K562 (cell line): ENCODE measurements around the gene MARS1. TPM values are rescaled to one million over a fixed set of nuclear protein-coding genes. Genes with fewer than 3 reads are reported as not detected.

Experiments
- ATF7 ChIP-seq: fragments of 450-650 bp; IDR thresholded peaks from 2 replicates; pipeline ENCODE4 v1.7.1; 2014; ENCODE audit warnings: mild to moderate bottlenecking, moderate library complexity
- BRD9 ChIP-seq: fragments of 450-650 bp; IDR thresholded peaks from 2 replicates; pipeline ENCODE4 v1.6.1; 2018; ENCODE audit warnings: low read depth; ENCODE audit not compliant: partially characterized antibody
- RBM15 ChIP-seq: fragments of 200-400 bp; formaldehyde crosslinking; IDR thresholded peaks from 2 replicates; pipeline ENCODE4 v1.6.1; 2018; ENCODE audit warnings: mild to moderate bottlenecking, low read length, moderate library complexity; ENCODE audit not compliant: insufficient read depth
- SP1 ChIP-seq: sonication (generic); formaldehyde crosslinking; IDR thresholded peaks from 2 replicates; pipeline ENCODE4 v1.8.1; 2022; ENCODE audit warnings: mild to moderate bottlenecking, missing genetic modification reagents
- WHSC1 ChIP-seq: IDR thresholded peaks from one replicate; pipeline ENCODE4 v1.6.1; 2012; ENCODE audit warnings: low read length, control low read depth, inconsistent platforms
- ZNF282 ChIP-seq: sonication (generic); formaldehyde crosslinking; IDR thresholded peaks from 2 replicates; pipeline ENCODE4 v1.8.1; 2023; ENCODE audit warnings: missing genetic modification reagents
- ZNF507 ChIP-seq: conservative IDR thresholded peaks from 2 replicates; pipeline ENCODE4 v1.6.1; 2017; ENCODE audit warnings: missing genetic modification characterization, missing compliant biosample characterization
- ZNF644 ChIP-seq: fragments of 200-800 bp; sonication (Bioruptor generic); IDR thresholded peaks from 2 replicates; pipeline ENCODE4 v1.6.1; 2016; ENCODE audit warnings: low read depth, missing genetic modification characterization, missing compliant biosample characterization
- ZNF785 ChIP-seq: fragments of 250-450 bp; sonication (Bioruptor Pico); IDR thresholded peaks from 2 replicates; pipeline ENCODE4 v1.4.0; 2020; ENCODE audit warnings: mild to moderate bottlenecking
- ZNF830 ChIP-seq: fragments of 250-450 bp; sonication (Bioruptor Pico); IDR thresholded peaks from 2 replicates; pipeline ENCODE4 v1.5.0; 2021; ENCODE audit warnings: mild to moderate bottlenecking
- polyA plus RNA-seq, 8 experiments: library from polyadenylated mRNA; depleted of rRNA in 4 of 8; stranded (reverse) in 5 of 8; unstranded in 3 of 8; fragments of >200 nt; fragmentation: Nextera tagmentation in 2 of 8; fragmentation: Illumina TruSeq in 1 of 8; extraction: Ambion mirVana in 2 of 8; extraction: Trizol in 1 of 8; gene quantifications; 2 replicates each; pipeline versions ENCODE4 v1.2.1 to v1.2.3, GENCODE V29; 2011 to 2014; ENCODE audit warnings: inconsistent platforms in 1 of 8, missing spikeins in 1 of 8
- total RNA-seq, 7 experiments: library from RNA; depleted of rRNA in 6 of 7; stranded (reverse); fragments of >200 nt in 6 of 7; fragmentation: Illumina TruSeq in 2 of 7; extraction: Trizol in 2 of 7; gene quantifications; 2 replicates each; pipeline versions ENCODE4 v1.2.1 to v1.2.3, GENCODE V29; 2011 to 2021; ENCODE audit warnings: low replicate concordance in 1 of 7
- TF ChIP-seq, protein P1 (sequence below): fragments of 200-800 bp; sonication (Bioruptor generic); IDR thresholded peaks from 2 replicates; pipeline ENCODE4 v1.6.1; 2016; ENCODE audit warnings: missing genetic modification characterization, missing compliant biosample characterization
- TF ChIP-seq, protein P2 (sequence below), 3 experiments: IDR thresholded peaks in 2 of 3; conservative IDR thresholded peaks in 1 of 3; 2 replicates each; pipeline ENCODE4 v1.5.1; 2011 to 2012; ENCODE audit warnings: low read length in 3 of 3, mild to moderate bottlenecking in 3 of 3, control low read depth in 2 of 3, improper control_type of control experiment in 1 of 3, inconsistent platforms in 1 of 3, low read depth in 1 of 3, mixed read lengths in 1 of 3, moderate library complexity in 1 of 3; ENCODE audit not compliant: insufficient read depth in 2 of 3
- TF ChIP-seq, protein P3 (sequence below): sonication (generic); formaldehyde crosslinking; IDR thresholded peaks from 2 replicates; pipeline ENCODE4 v1.4.0; 2020; ENCODE audit warnings: mild to moderate bottlenecking, missing genetic modification reagents
- TF ChIP-seq, protein P4 (sequence below): fragments of 450-650 bp; IDR thresholded peaks from 2 replicates; pipeline ENCODE4 v1.6.1; 2018; ENCODE audit not compliant: partially characterized antibody
- TF ChIP-seq, protein P5 (sequence below): sonication (generic); formaldehyde crosslinking; IDR thresholded peaks from 2 replicates; pipeline ENCODE4 v1.9.0; 2022; ENCODE audit warnings: mild to moderate bottlenecking, missing genetic modification reagents

The MARS1 gene
- total and polyA plus RNA-seq, 9 of the 15 experiments (the other 6 are each of a cell fraction or from before 2014, with no cell fraction given): 117 to 382 (median 220) TPM

DNA sequence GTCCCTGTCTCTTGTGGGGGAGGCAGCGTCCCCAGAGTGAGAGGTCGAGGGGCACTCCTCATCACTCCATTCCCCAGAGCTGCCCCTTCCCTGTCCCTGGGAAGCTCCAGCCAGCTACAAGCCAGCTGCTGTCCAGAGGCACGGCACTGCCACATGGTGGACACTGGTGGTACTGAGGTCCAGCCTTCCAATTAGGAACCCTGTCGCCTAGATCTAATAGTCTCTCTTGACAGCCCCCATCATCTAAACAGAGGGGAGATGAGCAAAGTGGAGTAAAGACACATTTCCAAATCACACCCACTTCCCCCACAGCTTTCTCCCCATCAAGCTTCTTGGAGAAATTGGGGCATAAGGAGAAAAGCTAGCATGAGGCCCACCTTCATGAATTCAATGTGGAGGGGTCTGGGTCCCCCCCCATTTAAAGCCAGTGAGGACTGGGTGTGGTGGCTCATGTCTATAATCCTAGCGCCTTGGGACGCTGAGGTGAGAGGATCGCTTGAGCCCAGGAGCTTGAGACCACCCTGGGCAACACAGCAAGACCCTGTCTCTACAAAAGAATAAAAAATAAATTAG lies 34.8 kb upstream of the MARS1 start (continued):
- TF ChIP-seq, protein P1, sequence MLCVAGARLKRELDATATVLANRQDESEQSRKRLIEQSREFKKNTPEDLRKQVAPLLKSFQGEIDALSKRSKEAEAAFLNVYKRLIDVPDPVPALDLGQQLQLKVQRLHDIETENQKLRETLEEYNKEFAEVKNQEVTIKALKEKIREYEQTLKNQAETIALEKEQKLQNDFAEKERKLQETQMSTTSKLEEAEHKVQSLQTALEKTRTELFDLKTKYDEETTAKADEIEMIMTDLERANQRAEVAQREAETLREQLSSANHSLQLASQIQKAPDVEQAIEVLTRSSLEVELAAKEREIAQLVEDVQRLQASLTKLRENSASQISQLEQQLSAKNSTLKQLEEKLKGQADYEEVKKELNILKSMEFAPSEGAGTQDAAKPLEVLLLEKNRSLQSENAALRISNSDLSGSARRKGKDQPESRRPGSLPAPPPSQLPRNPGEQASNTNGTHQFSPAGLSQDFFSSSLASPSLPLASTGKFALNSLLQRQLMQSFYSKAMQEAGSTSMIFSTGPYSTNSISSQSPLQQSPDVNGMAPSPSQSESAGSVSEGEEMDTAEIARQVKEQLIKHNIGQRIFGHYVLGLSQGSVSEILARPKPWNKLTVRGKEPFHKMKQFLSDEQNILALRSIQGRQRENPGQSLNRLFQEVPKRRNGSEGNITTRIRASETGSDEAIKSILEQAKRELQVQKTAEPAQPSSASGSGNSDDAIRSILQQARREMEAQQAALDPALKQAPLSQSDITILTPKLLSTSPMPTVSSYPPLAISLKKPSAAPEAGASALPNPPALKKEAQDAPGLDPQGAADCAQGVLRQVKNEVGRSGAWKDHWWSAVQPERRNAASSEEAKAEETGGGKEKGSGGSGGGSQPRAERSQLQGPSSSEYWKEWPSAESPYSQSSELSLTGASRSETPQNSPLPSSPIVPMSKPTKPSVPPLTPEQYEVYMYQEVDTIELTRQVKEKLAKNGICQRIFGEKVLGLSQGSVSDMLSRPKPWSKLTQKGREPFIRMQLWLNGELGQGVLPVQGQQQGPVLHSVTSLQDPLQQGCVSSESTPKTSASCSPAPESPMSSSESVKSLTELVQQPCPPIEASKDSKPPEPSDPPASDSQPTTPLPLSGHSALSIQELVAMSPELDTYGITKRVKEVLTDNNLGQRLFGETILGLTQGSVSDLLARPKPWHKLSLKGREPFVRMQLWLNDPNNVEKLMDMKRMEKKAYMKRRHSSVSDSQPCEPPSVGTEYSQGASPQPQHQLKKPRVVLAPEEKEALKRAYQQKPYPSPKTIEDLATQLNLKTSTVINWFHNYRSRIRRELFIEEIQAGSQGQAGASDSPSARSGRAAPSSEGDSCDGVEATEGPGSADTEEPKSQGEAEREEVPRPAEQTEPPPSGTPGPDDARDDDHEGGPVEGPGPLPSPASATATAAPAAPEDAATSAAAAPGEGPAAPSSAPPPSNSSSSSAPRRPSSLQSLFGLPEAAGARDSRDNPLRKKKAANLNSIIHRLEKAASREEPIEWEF (CRISPR knock-in tag): no peak
- TF ChIP-seq ZNF507 (tag) (no peak), BRD9 (peak; percentile 86), WHSC1 (no peak), ZNF830 (CRISPR knock-in tag) (no peak), ATF7 (no peak), ZNF785 (CRISPR knock-in tag) (no peak), SP1 (CRISPR knock-in tag) (peak; percentile 37; the same call in 1 of the 2 replicates), ZNF282 (CRISPR knock-in tag) (no peak), ZNF644 (tag) (no peak), RBM15 (no peak)
- TF ChIP-seq, protein P2, sequence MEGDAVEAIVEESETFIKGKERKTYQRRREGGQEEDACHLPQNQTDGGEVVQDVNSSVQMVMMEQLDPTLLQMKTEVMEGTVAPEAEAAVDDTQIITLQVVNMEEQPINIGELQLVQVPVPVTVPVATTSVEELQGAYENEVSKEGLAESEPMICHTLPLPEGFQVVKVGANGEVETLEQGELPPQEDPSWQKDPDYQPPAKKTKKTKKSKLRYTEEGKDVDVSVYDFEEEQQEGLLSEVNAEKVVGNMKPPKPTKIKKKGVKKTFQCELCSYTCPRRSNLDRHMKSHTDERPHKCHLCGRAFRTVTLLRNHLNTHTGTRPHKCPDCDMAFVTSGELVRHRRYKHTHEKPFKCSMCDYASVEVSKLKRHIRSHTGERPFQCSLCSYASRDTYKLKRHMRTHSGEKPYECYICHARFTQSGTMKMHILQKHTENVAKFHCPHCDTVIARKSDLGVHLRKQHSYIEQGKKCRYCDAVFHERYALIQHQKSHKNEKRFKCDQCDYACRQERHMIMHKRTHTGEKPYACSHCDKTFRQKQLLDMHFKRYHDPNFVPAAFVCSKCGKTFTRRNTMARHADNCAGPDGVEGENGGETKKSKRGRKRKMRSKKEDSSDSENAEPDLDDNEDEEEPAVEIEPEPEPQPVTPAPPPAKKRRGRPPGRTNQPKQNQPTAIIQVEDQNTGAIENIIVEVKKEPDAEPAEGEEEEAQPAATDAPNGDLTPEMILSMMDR (IDR thresholded peaks at IDR 0.05 in 2 of 3, conservative IDR thresholded peaks at IDR 0.05 in 1 of 3; ENCODE audit: insufficient read depth in 2 of 3, low read depth in 1 of 3, low read length in 3 of 3): peak; percentile 95 to 98 (median 96)
- TF ChIP-seq, protein P3, sequence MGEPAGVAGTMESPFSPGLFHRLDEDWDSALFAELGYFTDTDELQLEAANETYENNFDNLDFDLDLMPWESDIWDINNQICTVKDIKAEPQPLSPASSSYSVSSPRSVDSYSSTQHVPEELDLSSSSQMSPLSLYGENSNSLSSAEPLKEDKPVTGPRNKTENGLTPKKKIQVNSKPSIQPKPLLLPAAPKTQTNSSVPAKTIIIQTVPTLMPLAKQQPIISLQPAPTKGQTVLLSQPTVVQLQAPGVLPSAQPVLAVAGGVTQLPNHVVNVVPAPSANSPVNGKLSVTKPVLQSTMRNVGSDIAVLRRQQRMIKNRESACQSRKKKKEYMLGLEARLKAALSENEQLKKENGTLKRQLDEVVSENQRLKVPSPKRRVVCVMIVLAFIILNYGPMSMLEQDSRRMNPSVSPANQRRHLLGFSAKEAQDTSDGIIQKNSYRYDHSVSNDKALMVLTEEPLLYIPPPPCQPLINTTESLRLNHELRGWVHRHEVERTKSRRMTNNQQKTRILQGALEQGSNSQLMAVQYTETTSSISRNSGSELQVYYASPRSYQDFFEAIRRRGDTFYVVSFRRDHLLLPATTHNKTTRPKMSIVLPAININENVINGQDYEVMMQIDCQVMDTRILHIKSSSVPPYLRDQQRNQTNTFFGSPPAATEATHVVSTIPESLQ (CRISPR knock-in tag): no peak
- TF ChIP-seq, protein P4, sequence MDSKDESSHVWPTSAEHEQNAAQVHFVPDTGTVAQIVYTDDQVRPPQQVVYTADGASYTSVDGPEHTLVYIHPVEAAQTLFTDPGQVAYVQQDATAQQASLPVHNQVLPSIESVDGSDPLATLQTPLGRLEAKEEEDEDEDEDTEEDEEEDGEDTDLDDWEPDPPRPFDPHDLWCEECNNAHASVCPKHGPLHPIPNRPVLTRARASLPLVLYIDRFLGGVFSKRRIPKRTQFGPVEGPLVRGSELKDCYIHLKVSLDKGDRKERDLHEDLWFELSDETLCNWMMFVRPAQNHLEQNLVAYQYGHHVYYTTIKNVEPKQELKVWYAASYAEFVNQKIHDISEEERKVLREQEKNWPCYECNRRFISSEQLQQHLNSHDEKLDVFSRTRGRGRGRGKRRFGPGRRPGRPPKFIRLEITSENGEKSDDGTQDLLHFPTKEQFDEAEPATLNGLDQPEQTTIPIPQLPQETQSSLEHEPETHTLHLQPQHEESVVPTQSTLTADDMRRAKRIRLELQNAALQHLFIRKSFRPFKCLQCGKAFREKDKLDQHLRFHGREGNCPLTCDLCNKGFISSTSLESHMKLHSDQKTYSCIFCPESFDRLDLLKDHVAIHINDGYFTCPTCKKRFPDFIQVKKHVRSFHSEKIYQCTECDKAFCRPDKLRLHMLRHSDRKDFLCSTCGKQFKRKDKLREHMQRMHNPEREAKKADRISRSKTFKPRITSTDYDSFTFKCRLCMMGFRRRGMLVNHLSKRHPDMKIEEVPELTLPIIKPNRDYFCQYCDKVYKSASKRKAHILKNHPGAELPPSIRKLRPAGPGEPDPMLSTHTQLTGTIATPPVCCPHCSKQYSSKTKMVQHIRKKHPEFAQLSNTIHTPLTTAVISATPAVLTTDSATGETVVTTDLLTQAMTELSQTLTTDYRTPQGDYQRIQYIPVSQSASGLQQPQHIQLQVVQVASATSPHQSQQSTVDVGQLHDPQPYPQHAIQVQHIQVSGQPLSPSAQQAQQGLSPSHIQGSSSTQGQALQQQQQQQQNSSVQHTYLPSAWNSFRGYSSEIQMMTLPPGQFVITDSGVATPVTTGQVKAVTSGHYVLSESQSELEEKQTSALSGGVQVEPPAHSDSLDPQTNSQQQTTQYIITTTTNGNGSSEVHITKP: no peak
- TF ChIP-seq, protein P5, sequence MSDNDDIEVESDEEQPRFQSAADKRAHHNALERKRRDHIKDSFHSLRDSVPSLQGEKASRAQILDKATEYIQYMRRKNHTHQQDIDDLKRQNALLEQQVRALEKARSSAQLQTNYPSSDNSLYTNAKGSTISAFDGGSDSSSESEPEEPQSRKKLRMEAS (CRISPR knock-in tag): peak; percentile 61
